ENCODE data around the gene DEPP1. TPM values are rescaled to one million over a fixed set of nuclear protein-coding genes. Genes with fewer than 3 reads are reported as not detected.
"Not testable (repeated sequence)": the region's sequence is repeated elsewhere in the genome, so short reads cannot be mapped to it uniquely, and the experiment has no call there.

Gene DEPP1
- total and polyA plus RNA-seq, 10 of the 15 experiments (the other 5 are each of a cell fraction or from before 2014, with no cell fraction given), result 1.7 to 12.1 (median 7.3) TPM

GRCh38 chr10:45023426-45023825, 44.8 kb upstream of the DEPP1 start (continued):
- TF ChIP-seq BHLHE40 (IDR thresholded peaks at IDR 0.05; ENCODE audit: borderline replicate concordance in 1 of 2, low read depth in 2 of 2, low read length in 1 of 2) (no peak), ZNF207 (IDR thresholded peaks at IDR 0.05; ENCODE audit: borderline replicate concordance) (no peak)

GRCh38 chr10:45015590-45015989, 37.0 kb upstream of the DEPP1 start:
- Histone ChIP-seq H3K4me1 (ENCODE audit: control insufficient read depth, insufficient read depth, low read length) (no peaks in the 10 kb centered on the region), H3K27ac (ENCODE audit: control insufficient read depth, insufficient read depth) (no peak overlapping the region), H3K36me3 (ENCODE audit: control insufficient read depth in 2 of 2, insufficient read depth in 2 of 2, low read length in 1 of 2) (no peaks in the 10 kb centered on the region), H3K9me3 (replicated peaks; ENCODE audit: control insufficient read depth, insufficient read depth, low read length) (no peaks in the 10 kb centered on the region), H3K4me2 (ENCODE audit: control insufficient read depth, insufficient read depth) (no peak overlapping the region), H2AFZ (ENCODE audit: control insufficient read depth, low read depth, low read length) (no peak overlapping the region), H3K9ac (ENCODE audit: control insufficient read depth, insufficient read depth, low read length) (no peak overlapping the region), H3K79me2 (ENCODE audit: control insufficient read depth, insufficient read depth, low read length) (no peaks in the 10 kb centered on the region), H4K20me1 (ENCODE audit: control insufficient read depth, insufficient read depth) (no peaks in the 10 kb centered on the region), H3K27me3 (replicated peaks in 1 of 2; ENCODE audit: control insufficient read depth in 2 of 2, insufficient read depth in 2 of 2, low read length in 1 of 2) (no peaks in the 10 kb centered on the region), H3K4me3 (no peak overlapping the region)
- intact Hi-C loops (cut with micrococcal nuclease; ENCODE audit: unreplicated experiment) (no loop called here), in situ Hi-C loops (cut with MboI) (no loop called here)
- ATAC-seq (no peak), FAIRE-seq (no peak), DNase-seq (ENCODE audit: low read depth, low spot score) (no peak)
- ChIA-PET CTCF (no interaction called here), SMC1A (ENCODE audit: uncharacterized antibody, unreplicated experiment) (interaction anchor here (0.7 kb wide), 1 partner anchor 238 kb away, joined by 3 read pairs; no protein-coding TSS in a partner anchor), POLR2A (no interaction called here), RAD21 (ENCODE audit: unreplicated experiment) (no interaction called here)
- no TSS peak for BruUV-seq (replicated peaks)
- 0% methylated on average over 2 of the region's 2 CpGs for WGBS (ENCODE audit: insufficient coverage, insufficient replicate concordance, low lambda C conversion rate, missing lambda C conversion rate)
- no peak for TF ChIP-seq NR2C2 (IDR thresholded peaks at IDR 0.05; ENCODE audit: borderline replicate concordance, control insufficient read depth, insufficient read length, low read depth)
- TF ChIP-seq, protein P1, sequence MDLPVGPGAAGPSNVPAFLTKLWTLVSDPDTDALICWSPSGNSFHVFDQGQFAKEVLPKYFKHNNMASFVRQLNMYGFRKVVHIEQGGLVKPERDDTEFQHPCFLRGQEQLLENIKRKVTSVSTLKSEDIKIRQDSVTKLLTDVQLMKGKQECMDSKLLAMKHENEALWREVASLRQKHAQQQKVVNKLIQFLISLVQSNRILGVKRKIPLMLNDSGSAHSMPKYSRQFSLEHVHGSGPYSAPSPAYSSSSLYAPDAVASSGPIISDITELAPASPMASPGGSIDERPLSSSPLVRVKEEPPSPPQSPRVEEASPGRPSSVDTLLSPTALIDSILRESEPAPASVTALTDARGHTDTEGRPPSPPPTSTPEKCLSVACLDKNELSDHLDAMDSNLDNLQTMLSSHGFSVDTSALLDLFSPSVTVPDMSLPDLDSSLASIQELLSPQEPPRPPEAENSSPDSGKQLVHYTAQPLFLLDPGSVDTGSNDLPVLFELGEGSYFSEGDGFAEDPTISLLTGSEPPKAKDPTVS (IDR thresholded peaks at IDR 0.05; ENCODE audit: low read depth, low read length), result no peak
- no peak for TF ChIP-seq ZSCAN29 (IDR thresholded peaks at IDR 0.05)
- TF ChIP-seq ZNF622 (IDR thresholded peaks at IDR 0.05), result no peak
- TF ChIP-seq RCOR1 (conservative IDR thresholded peaks at IDR 0.05; ENCODE audit: low read depth, low read length), result no peak
- TF ChIP-seq YBX1 (IDR thresholded peaks at IDR 0.05), result no peak
- TF ChIP-seq FOXM1 (IDR thresholded peaks at IDR 0.05; ENCODE audit: low read depth, low read length), result no peak
- TF ChIP-seq MEF2B (IDR thresholded peaks at IDR 0.05; ENCODE audit: partially characterized antibody, poor library complexity, severe bottlenecking), result no peak
- TF ChIP-seq EGR1 (IDR thresholded peaks at IDR 0.05; ENCODE audit: borderline replicate concordance in 1 of 2, low read depth in 2 of 2, low read length in 2 of 2), result no peak
- no peak for TF ChIP-seq RB1 (IDR thresholded peaks at IDR 0.05; ENCODE audit: borderline replicate concordance)
- TF ChIP-seq EP300 (IDR thresholded peaks at IDR 0.05; ENCODE audit: borderline replicate concordance in 1 of 2, control insufficient read depth in 1 of 2, low read depth in 2 of 2, low read length in 2 of 2), result no peak
- no peak for TF ChIP-seq PAX5 (IDR thresholded peaks at IDR 0.05; ENCODE audit: borderline replicate concordance, low read depth, low read length)
- TF ChIP-seq MYB (IDR thresholded peaks at IDR 0.05; ENCODE audit: borderline replicate concordance, low read depth, low read length), result no peak
- no peak for TF ChIP-seq FOXK2 (IDR thresholded peaks at IDR 0.05)
- no peak for TF ChIP-seq CBX5 (IDR thresholded peaks at IDR 0.05; ENCODE audit: low read depth)

GRCh38 chr10:45014557-45014956, 35.9 kb upstream of the DEPP1 start:
- CTCF ChIA-PET; BruUV-seq (replicated peaks); H3K9me3 ChIP-seq (replicated peaks; ENCODE audit: control insufficient read depth, insufficient read depth, low read length); in situ Hi-C loops (cut with MboI); intact Hi-C loops (cut with micrococcal nuclease; ENCODE audit: unreplicated experiment); H3K79me2 ChIP-seq (ENCODE audit: control insufficient read depth, insufficient read depth, low read length); POLR2A ChIA-PET; H3K4me1 ChIP-seq (ENCODE audit: control insufficient read depth, insufficient read depth, low read length); SMC1A ChIA-PET (ENCODE audit: uncharacterized antibody, unreplicated experiment); H2AFZ ChIP-seq (ENCODE audit: control insufficient read depth, low read depth, low read length); ATAC-seq; H3K27ac ChIP-seq (ENCODE audit: control insufficient read depth, insufficient read depth); H3K9ac ChIP-seq (ENCODE audit: control insufficient read depth, insufficient read depth, low read length); H3K27me3 ChIP-seq (replicated peaks in 1 of 2; ENCODE audit: control insufficient read depth in 2 of 2, insufficient read depth in 2 of 2, low read length in 1 of 2); H3K4me2 ChIP-seq (ENCODE audit: control insufficient read depth, insufficient read depth); RAD21 ChIA-PET (ENCODE audit: unreplicated experiment); H3K36me3 ChIP-seq (ENCODE audit: control insufficient read depth in 2 of 2, insufficient read depth in 2 of 2, low read length in 1 of 2); FAIRE-seq; DNase-seq (ENCODE audit: low read depth, low spot score); H4K20me1 ChIP-seq (ENCODE audit: control insufficient read depth, insufficient read depth); H3K4me3 ChIP-seq: not testable (repeated sequence)
- 69% methylated on average over 10 of the region's 10 CpGs for WGBS (ENCODE audit: insufficient coverage, insufficient replicate concordance, low lambda C conversion rate, missing lambda C conversion rate)
